AML-193 (cell line): Measurements from ENCODE around the gene CSAG1.
"Not testable (repeated sequence)": the region's sequence is repeated elsewhere in the genome, so short reads cannot be mapped to it uniquely, and the experiment has no call there.

Experiments
- DNase-seq, 2 experiments: peaks; one replicate each; lab custom pipeline; 2025; lab: John Stamatoyannopoulos, UW

CSAG1 gene, protein sequence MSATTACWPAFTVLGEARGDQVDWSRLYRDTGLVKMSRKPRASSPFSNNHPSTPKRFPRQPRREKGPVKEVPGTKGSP

DNA sequence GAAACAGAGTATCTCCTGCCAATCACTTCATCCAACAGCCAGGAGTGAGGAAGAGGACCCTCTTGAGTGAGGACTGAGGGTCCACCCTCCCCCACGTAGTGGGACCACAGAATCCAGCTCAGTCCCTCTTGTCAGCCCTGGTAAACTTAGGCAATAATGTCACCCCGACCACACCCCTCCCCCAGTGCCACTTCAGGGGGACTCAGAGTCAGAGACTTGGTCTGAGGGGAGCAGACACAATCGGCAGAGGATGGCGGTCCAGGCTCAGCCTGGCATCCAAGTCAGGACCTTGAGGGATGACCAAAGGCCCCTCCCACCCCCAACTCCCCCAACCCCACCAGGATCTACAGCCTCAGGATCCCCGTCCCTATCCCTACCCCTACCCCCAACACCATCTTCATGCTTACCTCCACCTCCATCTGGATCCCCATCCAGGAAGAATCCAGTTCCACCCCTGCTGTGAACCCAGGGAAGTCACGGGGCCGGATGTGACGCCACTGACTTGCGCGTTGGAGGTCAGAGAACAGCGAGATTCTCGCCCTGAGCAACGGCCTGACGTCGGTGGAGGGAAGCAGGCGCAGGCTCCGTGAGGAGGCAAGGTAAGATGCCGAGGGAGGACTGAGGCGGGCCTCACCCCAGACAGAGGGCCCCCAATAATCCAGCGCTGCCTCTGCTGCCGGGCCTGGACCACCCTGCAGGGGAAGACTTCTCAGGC, at the start of gene CSAG1, which contains the start of gene MAGEA12:
CSAG1 (minus strand) TSS at position 461 of the 715 bp plus-strand sequence. CDS start 1,261 bp downstream, outside the sequence.
MAGEA12 (plus strand) TSS at position 497 of the 715 bp plus-strand sequence. CDS start 2,405 bp downstream, outside the sequence.
- DNase-seq, result no peak

- not testable (repeated sequence) for DNase-seq
These were observed 36.2 kb upstream of the CSAG1 start, which contains the start of gene MAGEA6 for GRCh38 chrX:152769549-152770289. MAGEA6 (minus strand) TSS chrX:152769689; CDS start chrX:152767650, 2,039 bp downstream.

GRCh38 chrX:152766562-152766961, 33.0 kb upstream of the CSAG1 start:
- not testable (repeated sequence) for DNase-seq

GRCh38 chrX:152761582-152761981, 28.1 kb upstream of the CSAG1 start:
- DNase-seq, result not testable (repeated sequence)

DNA sequence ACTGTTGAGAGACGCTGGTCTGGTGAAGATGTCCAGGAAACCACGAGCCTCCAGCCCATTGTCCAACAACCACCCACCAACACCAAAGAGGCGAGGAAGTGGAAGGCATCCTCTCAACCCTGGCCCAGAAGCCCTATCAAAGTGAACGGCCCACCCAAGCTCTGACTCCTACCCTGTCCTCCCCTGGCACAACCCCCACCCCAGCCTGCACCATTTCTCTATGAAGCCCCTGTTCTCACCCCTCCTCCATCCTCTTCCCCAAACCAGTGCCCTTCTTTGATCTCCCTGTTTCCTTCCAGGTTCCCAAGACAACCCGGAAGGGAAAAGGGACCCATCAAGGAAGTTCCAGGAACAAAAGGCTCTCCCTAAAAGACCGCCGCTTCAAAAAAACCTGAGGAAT, 26.0 kb upstream of the CSAG1 start:
- DNase-seq, result not testable (repeated sequence)

DNA sequence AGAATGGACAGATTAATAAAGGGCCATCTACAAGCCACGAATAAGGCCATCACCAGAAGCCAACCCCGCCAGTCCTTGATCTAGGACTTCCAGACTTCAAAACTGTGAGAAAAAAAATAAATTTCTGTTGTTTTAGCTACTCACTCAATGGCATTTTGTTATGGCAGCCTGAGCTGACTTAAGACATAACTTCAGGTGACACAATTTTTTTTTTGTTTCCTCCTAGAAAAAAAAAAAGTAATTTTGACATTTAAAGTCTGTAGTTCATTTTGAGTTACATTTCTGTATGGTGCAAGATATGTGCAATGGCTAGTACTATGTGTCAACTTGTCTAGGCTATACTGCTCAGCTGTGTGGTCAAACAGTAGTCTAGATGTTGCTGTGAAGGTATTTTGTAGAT, 25.4 kb upstream of the CSAG1 start, which contains the start of gene CSAG3:
CSAG3 (plus strand) TSS at position 301 of the 400 bp plus-strand sequence.
- DNase-seq, result not testable (repeated sequence)

DNA sequence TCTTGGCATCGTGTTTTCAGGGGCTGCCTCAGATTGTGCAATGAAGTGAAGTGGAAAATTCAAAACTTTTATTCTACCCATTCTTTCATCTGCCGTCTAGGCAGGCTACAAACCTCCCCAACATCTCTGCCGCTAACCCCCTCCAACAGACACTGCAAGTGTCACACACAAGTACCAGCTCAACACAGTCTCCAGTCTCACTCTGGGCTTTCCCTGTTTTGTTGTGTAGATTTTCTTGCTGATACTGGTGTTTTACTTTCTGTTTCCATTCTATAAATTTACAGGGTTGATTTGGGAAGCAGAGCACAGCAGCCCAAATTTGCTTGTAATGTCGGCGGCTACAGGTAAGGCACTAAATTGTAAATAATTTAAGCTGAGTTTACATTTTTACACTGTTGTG, 21.4 kb upstream of the CSAG1 start:
- not testable (repeated sequence) for DNase-seq

- not testable (repeated sequence) for DNase-seq
These were observed 20.4 kb upstream of the CSAG1 start, which contains the start of gene MAGEA2 for GRCh38 chrX:152753686-152754650. MAGEA2 (minus strand) TSS chrX:152753842; CDS start chrX:152751363, 2,479 bp downstream.

GRCh38 chrX:152738560-152738959, 5.0 kb upstream of the CSAG1 start:
- DNase-seq, result no peak

- DNase-seq, result not testable (repeated sequence)
These were observed 3.0 kb upstream of the CSAG1 start for GRCh38 chrX:152736528-152736927.

- DNase-seq, result no peak
These were observed 2.5 kb upstream of the CSAG1 start for GRCh38 chrX:152735860-152736511.

DNA sequence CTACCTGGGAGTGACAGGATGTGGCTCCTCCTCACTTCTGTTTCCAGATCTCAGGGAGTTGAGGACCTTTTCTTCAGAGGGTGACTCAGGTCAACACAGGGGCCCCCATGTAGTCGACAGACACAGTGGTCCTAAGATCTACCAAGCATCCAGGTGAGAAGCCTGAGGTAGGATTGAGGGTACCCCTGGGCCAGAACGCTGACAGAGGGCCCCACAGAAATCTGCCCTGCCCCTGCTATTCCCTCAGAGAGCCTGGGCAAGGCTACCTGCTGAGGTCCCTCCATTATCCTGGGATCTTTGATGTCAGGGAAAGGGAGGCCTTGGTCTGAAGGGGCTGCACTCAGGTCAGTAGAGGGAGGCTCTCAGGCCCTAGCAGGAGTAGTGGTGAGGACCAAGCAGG, 1.6 kb upstream of the CSAG1 start:
- no peak for DNase-seq

- DNase-seq, result not testable (repeated sequence)
These were observed 780 bp upstream of the CSAG1 start for GRCh38 chrX:152734143-152734858.

- DNase-seq, result no peak
These were observed 8.1 kb downstream of the CSAG1 start for GRCh38 chrX:152725409-152725808.

GRCh38 chrX:152713815-152714787, 19.4 kb downstream of the CSAG1 start, which contains the start of gene MAGEA2B:
MAGEA2B (plus strand) TSS chrX:152714628; CDS start chrX:152717107, 2,479 bp downstream.
- not testable (repeated sequence) for DNase-seq

DNA sequence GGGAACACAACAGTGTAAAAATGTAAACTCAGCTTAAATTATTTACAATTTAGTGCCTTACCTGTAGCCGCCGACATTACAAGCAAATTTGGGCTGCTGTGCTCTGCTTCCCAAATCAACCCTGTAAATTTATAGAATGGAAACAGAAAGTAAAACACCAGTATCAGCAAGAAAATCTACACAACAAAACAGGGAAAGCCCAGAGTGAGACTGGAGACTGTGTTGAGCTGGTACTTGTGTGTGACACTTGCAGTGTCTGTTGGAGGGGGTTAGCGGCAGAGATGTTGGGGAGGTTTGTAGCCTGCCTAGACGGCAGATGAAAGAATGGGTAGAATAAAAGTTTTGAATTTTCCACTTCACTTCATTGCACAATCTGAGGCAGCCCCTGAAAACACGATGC, 20.3 kb downstream of the CSAG1 start:
- not testable (repeated sequence) for DNase-seq

DNA sequence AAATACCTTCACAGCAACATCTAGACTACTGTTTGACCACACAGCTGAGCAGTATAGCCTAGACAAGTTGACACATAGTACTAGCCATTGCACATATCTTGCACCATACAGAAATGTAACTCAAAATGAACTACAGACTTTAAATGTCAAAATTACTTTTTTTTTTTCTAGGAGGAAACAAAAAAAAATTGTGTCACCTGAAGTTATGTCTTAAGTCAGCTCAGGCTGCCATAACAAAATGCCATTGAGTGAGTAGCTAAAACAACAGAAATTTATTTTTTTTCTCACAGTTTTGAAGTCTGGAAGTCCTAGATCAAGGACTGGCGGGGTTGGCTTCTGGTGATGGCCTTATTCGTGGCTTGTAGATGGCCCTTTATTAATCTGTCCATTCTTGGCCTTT, 24.3 kb downstream of the CSAG1 start, which contains the start of gene CSAG2:
CSAG2 (minus strand) TSS at position 101 of the 400 bp plus-strand sequence. CDS start 161 bp downstream, outside the sequence.
- DNase-seq, result not testable (repeated sequence)

GRCh38 chrX:152706500-152706899, 27.0 kb downstream of the CSAG1 start:
- DNase-seq, result not testable (repeated sequence)
